Chondrocyte (in vitro differentiated cells): ENCODE results near the gene STAT5A. TPM values are rescaled to one million over a fixed set of nuclear protein-coding genes. Genes with fewer than 3 reads are reported as not detected.

Experiments
- DNase-seq: peaks from one replicate; pipeline ENCODE4 v3.0.0; 2021; ENCODE audit warnings: mixed read lengths, low spot score
- H3K27ac Mint-ChIP-seq: one replicate; pipeline ENCODE4 v1.8.0; 2021; ENCODE audit warnings: mild to moderate bottlenecking, moderate library complexity, mixed read lengths; ENCODE audit not compliant: unreplicated experiment
- H3K27me3 Mint-ChIP-seq: 2 replicates; pipeline ENCODE4 v1.8.0; 2021; ENCODE audit warnings: low read depth, mixed read lengths
- H3K36me3 Mint-ChIP-seq: 2 replicates; pipeline ENCODE4 v1.8.0; 2021; ENCODE audit warnings: low read depth, mixed read lengths
- H3K4me1 Mint-ChIP-seq: 2 replicates; pipeline ENCODE4 v1.8.0; 2021; ENCODE audit warnings: low read depth, mild to moderate bottlenecking, mixed read lengths
- H3K4me3 Mint-ChIP-seq: one replicate; pipeline ENCODE4 v1.8.0; 2021; ENCODE audit warnings: mild to moderate bottlenecking, moderate library complexity, mixed read lengths; ENCODE audit not compliant: unreplicated experiment
- H3K9me3 Mint-ChIP-seq: 2 replicates; pipeline ENCODE4 v1.8.0; 2021; ENCODE audit warnings: low read depth, mixed read lengths
- CTCF ChIP-seq: fragments of 200-600 bp; sonication (generic); IDR thresholded peaks from 2 replicates; pipeline ENCODE4 v1.5.0; 2021; ENCODE audit warnings: antibody characterized with exemption, mild to moderate bottlenecking, moderate library complexity
- total RNA-seq: library from RNA; stranded (reverse); gene quantifications from 3 replicates; pipeline ENCODE4 v1.2.1, GENCODE V29; 2021

The STAT5A gene
- total RNA-seq, 1 donor from 2014 or later: 14.3 TPM

GRCh38 chr17:42279776-42280630 is 8.3 kb upstream of the STAT5A start:
- Mint-ChIP-seq H3K4me3 (no peak overlapping the region), H3K27me3 (no peaks in the 10 kb centered on the region), H3K4me1 (peaks cover 18% of the 10 kb centered on the region), H3K36me3 (no peaks in the 10 kb centered on the region), H3K27ac (no peak overlapping the region), H3K9me3 (no peaks in the 10 kb centered on the region)
- no peak for TF ChIP-seq CTCF
- DNase-seq: no peak

GRCh38 chr17:42281571-42282096 is 6.7 kb upstream of the STAT5A start:
- no peak overlapping the region for H3K4me3 Mint-ChIP-seq
- no peaks in the 10 kb centered on the region for H3K36me3 Mint-ChIP-seq
- TF ChIP-seq CTCF: no peak
- H3K4me1 Mint-ChIP-seq: peaks cover 13% of the 10 kb centered on the region
- H3K27ac Mint-ChIP-seq: no peak overlapping the region
- no peaks in the 10 kb centered on the region for H3K9me3 Mint-ChIP-seq
- no peaks in the 10 kb centered on the region for H3K27me3 Mint-ChIP-seq
- DNase-seq: no peak

GRCh38 chr17:42282478-42283080 is 5.7 kb upstream of the STAT5A start:
- no peaks in the 10 kb centered on the region for H3K36me3 Mint-ChIP-seq
- DNase-seq: no peak
- H3K27me3 Mint-ChIP-seq: no peaks in the 10 kb centered on the region
- H3K9me3 Mint-ChIP-seq: no peaks in the 10 kb centered on the region
- H3K27ac Mint-ChIP-seq: no peak overlapping the region
- H3K4me3 Mint-ChIP-seq: no peak overlapping the region
- no peak for TF ChIP-seq CTCF
- H3K4me1 Mint-ChIP-seq: peaks cover 15% of the 10 kb centered on the region

GRCh38 chr17:42283241-42284023 is 4.9 kb upstream of the STAT5A start:
- no peak for TF ChIP-seq CTCF
- H3K4me3 Mint-ChIP-seq: no peak overlapping the region
- no peak overlapping the region for H3K27ac Mint-ChIP-seq

GRCh38 chr17:42284024-42284369 is 4.3 kb upstream of the STAT5A start:
- peaks cover 14% of the 10 kb centered on the region for H3K4me1 Mint-ChIP-seq
- no peak overlapping the region for H3K27ac Mint-ChIP-seq
- H3K4me3 Mint-ChIP-seq: no peak overlapping the region
- no peaks in the 10 kb centered on the region for H3K9me3 Mint-ChIP-seq
- DNase-seq: no peak
- TF ChIP-seq CTCF: no peak
- H3K27me3 Mint-ChIP-seq: no peaks in the 10 kb centered on the region
- H3K36me3 Mint-ChIP-seq: no peaks in the 10 kb centered on the region

More at GRCh38 chr17:42283241-42284023, 4.9 kb upstream of the STAT5A start:
- Mint-ChIP-seq H3K27me3 (no peaks in the 10 kb centered on the region), H3K36me3 (no peaks in the 10 kb centered on the region), H3K9me3 (no peaks in the 10 kb centered on the region), H3K4me1 (peaks cover 14% of the 10 kb centered on the region)
- DNase-seq: no peak
